ENCODE results near the gene FOXI1.

Gene FOXI1

DNA sequence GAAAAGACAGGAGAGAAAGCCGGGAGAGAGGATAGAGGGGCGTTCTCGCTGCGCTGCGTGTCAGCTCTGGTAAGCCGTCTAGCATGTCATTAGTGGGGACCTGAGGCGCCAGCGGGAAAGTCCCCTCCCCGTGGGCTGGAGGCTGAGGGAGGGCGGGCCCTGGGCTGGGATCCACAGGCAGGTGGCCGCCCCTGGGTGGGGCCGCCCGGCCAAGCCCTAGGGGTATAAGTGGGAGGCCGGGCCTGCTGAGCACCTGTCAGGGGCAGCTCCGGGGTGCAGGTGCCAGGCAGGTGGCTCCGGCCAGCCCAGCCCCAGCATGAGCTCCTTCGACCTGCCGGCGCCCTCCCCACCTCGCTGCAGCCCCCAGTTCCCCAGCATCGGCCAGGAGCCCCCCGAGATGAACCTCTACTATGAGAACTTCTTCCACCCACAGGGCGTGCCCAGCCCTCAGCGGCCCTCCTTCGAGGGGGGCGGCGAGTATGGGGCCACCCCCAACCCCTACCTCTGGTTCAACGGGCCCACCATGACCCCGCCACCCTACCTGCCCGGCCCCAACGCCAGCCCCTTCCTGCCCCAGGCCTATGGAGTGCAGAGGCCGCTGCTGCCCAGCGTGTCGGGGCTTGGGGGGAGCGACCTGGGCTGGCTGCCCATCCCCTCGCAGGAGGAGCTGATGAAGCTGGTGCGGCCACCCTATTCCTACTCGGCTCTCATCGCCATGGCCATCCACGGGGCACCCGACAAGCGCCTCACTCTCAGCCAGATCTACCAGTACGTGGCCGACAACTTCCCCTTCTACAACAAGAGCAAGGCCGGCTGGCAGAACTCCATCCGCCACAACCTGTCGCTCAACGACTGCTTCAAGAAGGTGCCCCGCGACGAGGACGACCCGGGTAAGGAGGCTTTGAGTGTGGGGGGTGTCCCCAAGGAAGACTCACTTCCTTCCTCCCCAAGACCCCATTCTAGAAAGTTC lies at the start of gene FOXI1:
Gene FOXI1, plus strand, starts transcription at position 256 of the 970 bp plus-strand sequence. Its CDS starts 61 bp downstream, at position 317.
- no peaks in the 10 kb centered on the region for H3K36me3 ChIP-seq (ENCODE audit: control insufficient read depth in 1 of 2, insufficient read depth in 2 of 2, low read length in 2 of 2)
- H3K9ac ChIP-seq (ENCODE audit: low read depth in 1 of 2, low read length in 2 of 2) = no peak within 1 kb of the TSS
- no peaks in the 10 kb centered on the region for H3K27me3 ChIP-seq (ENCODE audit: control insufficient read depth in 1 of 2, insufficient read depth in 2 of 2, low read length in 2 of 2)
- no peak within 1 kb of the TSS for H3K27ac ChIP-seq (ENCODE audit: low read depth, low read length)
- no peaks in the 10 kb centered on the region for H3K4me1 ChIP-seq (ENCODE audit: control insufficient read depth in 1 of 2, insufficient read depth in 2 of 2, low read length in 2 of 2)
- no peaks in the 10 kb centered on the region for H3K9me3 ChIP-seq (ENCODE audit: control insufficient read depth in 1 of 2, low read length in 2 of 2)
- H3K4me3 ChIP-seq (ENCODE audit: low read depth in 1 of 2, low read length in 2 of 2) = no peak within 1 kb of the TSS

DNA sequence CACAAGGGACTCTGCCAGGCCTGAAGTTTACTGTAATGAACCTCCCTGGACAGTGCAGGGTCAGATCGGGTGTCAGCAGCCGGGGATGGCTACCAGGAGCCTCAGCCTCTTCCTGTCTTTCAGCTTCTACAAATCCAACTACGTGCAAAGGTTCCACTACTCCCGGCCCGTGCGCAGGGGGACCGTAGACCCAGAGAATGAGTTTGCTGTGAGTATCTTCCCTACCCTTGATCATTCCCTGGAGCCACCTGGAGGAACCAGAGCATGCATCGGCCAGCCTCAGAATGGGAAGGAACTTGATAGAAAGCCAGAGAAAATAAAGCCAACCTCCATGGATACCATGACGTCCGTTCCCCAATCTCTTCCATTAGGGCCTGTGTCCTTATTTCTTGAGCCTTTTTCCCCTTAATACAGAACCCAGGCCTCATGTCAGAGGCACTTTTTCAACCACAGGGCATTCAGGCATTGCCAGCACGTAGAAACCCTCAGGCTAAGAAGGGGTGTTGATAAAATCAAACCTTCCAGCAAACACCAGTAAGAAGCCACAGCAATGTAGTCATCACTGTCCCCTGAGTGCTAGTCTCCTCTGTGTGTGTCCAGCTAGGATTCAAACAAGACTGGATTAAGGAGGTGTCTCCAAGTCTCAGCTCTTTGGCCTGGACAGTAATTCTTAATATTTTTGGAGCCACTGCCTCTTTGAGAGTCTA lies 49.0 kb upstream of the FOXI1 start:
- peaks cover 0 to 2% of the 10 kb centered on the region in 2 donors for H3K36me3 ChIP-seq (ENCODE audit: control insufficient read depth in 1 of 2, insufficient read depth in 2 of 2, low read length in 2 of 2)

DNA sequence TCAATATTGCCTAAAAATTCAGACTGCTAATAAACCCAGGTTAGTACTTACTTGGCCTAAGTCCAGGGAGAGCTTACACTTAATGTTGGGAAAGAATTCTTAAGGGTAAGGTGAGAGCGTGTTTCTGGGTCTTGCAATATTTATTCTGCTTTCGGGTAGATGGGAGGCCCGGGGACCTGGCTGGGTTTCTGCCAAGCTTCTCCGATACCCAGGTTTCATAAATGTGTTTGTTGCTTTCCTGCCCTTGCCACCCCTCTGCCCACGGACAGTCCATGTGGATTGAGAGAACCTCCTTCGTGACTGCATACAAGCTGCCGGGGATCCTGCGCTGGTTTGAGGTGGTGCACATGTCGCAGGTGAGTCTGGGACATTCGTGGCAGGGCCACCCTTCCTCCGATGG lies 48.4 kb upstream of the FOXI1 start:
- Histone ChIP-seq H3K4me1 (ENCODE audit: control insufficient read depth in 1 of 2, insufficient read depth in 2 of 2, low read length in 2 of 2) (no peaks in the 10 kb centered on the region), H3K27me3 (ENCODE audit: control insufficient read depth in 1 of 2, insufficient read depth in 2 of 2, low read length in 2 of 2) (no peaks in the 10 kb centered on the region), H3K27ac (ENCODE audit: low read depth, low read length) (no peak overlapping the region), H3K9ac (ENCODE audit: low read depth in 1 of 2, low read length in 2 of 2) (no peak overlapping the region), H3K4me3 (ENCODE audit: low read depth in 1 of 2, low read length in 2 of 2) (no peak overlapping the region), H3K36me3 (ENCODE audit: control insufficient read depth in 1 of 2, insufficient read depth in 2 of 2, low read length in 2 of 2) (peaks cover 0 to 2% of the 10 kb centered on the region in 2 donors), H3K9me3 (ENCODE audit: control insufficient read depth in 1 of 2, low read length in 2 of 2) (no peaks in the 10 kb centered on the region)

More for the DNA sequence above, 49.0 kb upstream of the FOXI1 start:
- H3K27ac ChIP-seq (ENCODE audit: low read depth, low read length) = no peak overlapping the region
- no peaks in the 10 kb centered on the region for H3K4me1 ChIP-seq (ENCODE audit: control insufficient read depth in 1 of 2, insufficient read depth in 2 of 2, low read length in 2 of 2)
- no peaks in the 10 kb centered on the region for H3K9me3 ChIP-seq (ENCODE audit: control insufficient read depth in 1 of 2, low read length in 2 of 2)
- no peak overlapping the region for H3K9ac ChIP-seq (ENCODE audit: low read depth in 1 of 2, low read length in 2 of 2)
- H3K4me3 ChIP-seq (ENCODE audit: low read depth in 1 of 2, low read length in 2 of 2) = no peak overlapping the region
- no peaks in the 10 kb centered on the region for H3K27me3 ChIP-seq (ENCODE audit: control insufficient read depth in 1 of 2, insufficient read depth in 2 of 2, low read length in 2 of 2)

DNA sequence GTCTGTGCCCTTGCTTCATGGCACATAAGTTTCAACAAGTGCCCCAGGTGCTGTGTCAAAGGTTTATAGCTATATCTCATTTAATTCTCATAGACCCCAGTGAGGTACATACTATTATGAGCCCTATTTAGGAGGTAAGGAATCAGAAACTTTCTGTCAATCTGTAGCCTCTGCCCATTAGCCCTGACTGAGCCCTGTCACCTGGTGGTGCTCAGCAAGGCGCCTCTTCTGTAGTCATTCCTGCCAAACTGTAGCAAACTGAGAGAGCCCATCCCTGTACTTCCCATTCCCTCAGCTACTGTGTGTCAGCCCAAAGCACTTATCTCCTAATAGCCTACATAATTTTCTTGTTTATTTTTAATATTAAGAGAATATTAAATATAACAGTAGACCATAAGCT lies 46.5 kb upstream of the FOXI1 start:
- peaks cover 0 to 2% of the 10 kb centered on the region in 2 donors for H3K36me3 ChIP-seq (ENCODE audit: control insufficient read depth in 1 of 2, insufficient read depth in 2 of 2, low read length in 2 of 2)

DNA sequence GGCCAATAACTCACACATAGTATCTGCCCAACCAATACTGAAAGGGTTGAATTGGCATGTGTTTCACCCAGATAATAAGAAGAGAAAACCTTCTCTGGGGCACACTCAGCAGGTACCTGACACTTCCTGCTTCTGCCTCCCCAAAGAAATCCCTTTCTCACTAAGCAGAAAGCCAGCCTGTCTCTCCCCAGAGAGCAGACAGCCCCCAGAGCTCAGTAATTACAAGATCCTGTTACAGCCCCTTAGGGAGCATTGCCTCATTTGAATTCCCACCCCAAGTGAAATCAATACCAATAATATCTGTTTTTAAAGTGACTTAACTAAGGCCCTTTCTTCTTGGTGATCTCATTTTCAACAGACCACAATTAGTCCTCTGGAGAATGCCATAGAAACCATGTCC lies 38.5 kb upstream of the FOXI1 start:
- H3K27ac ChIP-seq (ENCODE audit: low read depth, low read length) = no peak overlapping the region
- no peaks in the 10 kb centered on the region for H3K9me3 ChIP-seq (ENCODE audit: control insufficient read depth in 1 of 2, low read length in 2 of 2)
- no peaks in the 10 kb centered on the region for H3K4me1 ChIP-seq (ENCODE audit: control insufficient read depth in 1 of 2, insufficient read depth in 2 of 2, low read length in 2 of 2)
- H3K27me3 ChIP-seq (ENCODE audit: control insufficient read depth in 1 of 2, insufficient read depth in 2 of 2, low read length in 2 of 2) = no peaks in the 10 kb centered on the region
- H3K4me3 ChIP-seq (ENCODE audit: low read depth in 1 of 2, low read length in 2 of 2) = no peak overlapping the region
- peaks cover 0 to 13% of the 10 kb centered on the region in 2 donors for H3K36me3 ChIP-seq (ENCODE audit: control insufficient read depth in 1 of 2, insufficient read depth in 2 of 2, low read length in 2 of 2)
- no peak overlapping the region for H3K9ac ChIP-seq (ENCODE audit: low read depth in 1 of 2, low read length in 2 of 2)

More for the DNA sequence above, 46.5 kb upstream of the FOXI1 start:
- H3K27ac ChIP-seq (ENCODE audit: low read depth, low read length) = no peak overlapping the region
- no peak overlapping the region for H3K9ac ChIP-seq (ENCODE audit: low read depth in 1 of 2, low read length in 2 of 2)
- H3K27me3 ChIP-seq (ENCODE audit: control insufficient read depth in 1 of 2, insufficient read depth in 2 of 2, low read length in 2 of 2) = no peaks in the 10 kb centered on the region
- H3K4me1 ChIP-seq (ENCODE audit: control insufficient read depth in 1 of 2, insufficient read depth in 2 of 2, low read length in 2 of 2) = no peaks in the 10 kb centered on the region
- H3K4me3 ChIP-seq (ENCODE audit: low read depth in 1 of 2, low read length in 2 of 2) = no peak overlapping the region
- H3K9me3 ChIP-seq (ENCODE audit: control insufficient read depth in 1 of 2, low read length in 2 of 2) = no peaks in the 10 kb centered on the region

DNA sequence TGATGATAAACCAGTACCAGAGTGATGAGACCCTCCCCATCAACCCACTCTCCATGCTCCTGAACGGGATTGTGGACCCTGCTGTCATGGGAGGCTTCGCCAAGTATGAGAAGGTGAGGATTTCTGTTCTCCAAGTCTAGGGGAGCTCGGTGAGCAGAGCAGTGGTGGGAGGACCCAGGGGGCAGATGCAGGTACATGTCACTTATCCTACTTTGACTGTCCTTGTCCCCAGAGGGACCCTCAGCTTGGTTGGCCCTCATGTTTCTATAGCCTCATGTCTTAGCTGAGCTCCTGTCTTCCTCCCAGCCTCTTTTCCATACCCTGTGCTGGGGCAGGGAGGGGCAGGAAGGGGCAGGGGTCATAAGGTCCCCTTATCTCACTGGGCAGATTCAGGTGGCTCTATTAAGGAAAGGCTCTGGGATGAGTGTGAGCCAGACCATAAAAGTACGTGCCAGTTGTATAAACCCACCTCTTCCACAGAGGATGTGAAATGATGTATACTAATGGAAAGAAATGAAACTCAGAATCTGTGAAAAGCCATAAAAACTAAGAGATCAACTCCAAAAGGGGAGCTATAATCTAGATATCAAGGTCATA lies 38.0 kb upstream of the FOXI1 start:
- Histone ChIP-seq H3K36me3 (ENCODE audit: control insufficient read depth in 1 of 2, insufficient read depth in 2 of 2, low read length in 2 of 2) (peaks cover 0 to 13% of the 10 kb centered on the region in 2 donors), H3K27me3 (ENCODE audit: control insufficient read depth in 1 of 2, insufficient read depth in 2 of 2, low read length in 2 of 2) (no peaks in the 10 kb centered on the region), H3K4me3 (ENCODE audit: low read depth in 1 of 2, low read length in 2 of 2) (no peak overlapping the region), H3K9me3 (ENCODE audit: control insufficient read depth in 1 of 2, low read length in 2 of 2) (no peaks in the 10 kb centered on the region), H3K27ac (ENCODE audit: low read depth, low read length) (no peak overlapping the region), H3K9ac (ENCODE audit: low read depth in 1 of 2, low read length in 2 of 2) (no peak overlapping the region), H3K4me1 (ENCODE audit: control insufficient read depth in 1 of 2, insufficient read depth in 2 of 2, low read length in 2 of 2) (no peaks in the 10 kb centered on the region)

DNA sequence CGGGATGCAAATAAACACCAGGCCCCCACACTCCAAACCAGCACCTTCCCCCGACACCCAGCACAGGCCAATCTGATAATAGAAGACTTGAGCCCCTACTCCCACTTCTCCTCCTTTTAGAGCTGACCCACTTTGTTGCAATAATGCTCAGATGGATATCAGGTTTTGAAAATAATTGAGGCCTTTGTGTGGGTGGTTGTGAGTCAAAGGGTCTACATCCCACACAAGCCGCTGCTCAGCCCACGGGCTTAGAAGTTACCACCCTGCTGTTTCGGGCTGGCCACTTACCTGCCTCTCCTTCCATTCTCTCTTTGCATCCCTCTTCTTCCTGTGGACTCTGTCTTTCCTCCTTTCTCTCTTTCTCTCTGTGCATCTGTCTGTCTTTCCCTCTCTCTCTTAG lies 36.2 kb upstream of the FOXI1 start:
- Histone ChIP-seq H3K4me1 (ENCODE audit: control insufficient read depth in 1 of 2, insufficient read depth in 2 of 2, low read length in 2 of 2) (no peaks in the 10 kb centered on the region), H3K4me3 (ENCODE audit: low read depth in 1 of 2, low read length in 2 of 2) (no peak overlapping the region), H3K9me3 (ENCODE audit: control insufficient read depth in 1 of 2, low read length in 2 of 2) (no peaks in the 10 kb centered on the region), H3K27me3 (ENCODE audit: control insufficient read depth in 1 of 2, insufficient read depth in 2 of 2, low read length in 2 of 2) (no peaks in the 10 kb centered on the region), H3K9ac (ENCODE audit: low read depth in 1 of 2, low read length in 2 of 2) (no peak overlapping the region), H3K36me3 (ENCODE audit: control insufficient read depth in 1 of 2, insufficient read depth in 2 of 2, low read length in 2 of 2) (peaks cover 0 to 13% of the 10 kb centered on the region in 2 donors), H3K27ac (ENCODE audit: low read depth, low read length) (no peak overlapping the region)

DNA sequence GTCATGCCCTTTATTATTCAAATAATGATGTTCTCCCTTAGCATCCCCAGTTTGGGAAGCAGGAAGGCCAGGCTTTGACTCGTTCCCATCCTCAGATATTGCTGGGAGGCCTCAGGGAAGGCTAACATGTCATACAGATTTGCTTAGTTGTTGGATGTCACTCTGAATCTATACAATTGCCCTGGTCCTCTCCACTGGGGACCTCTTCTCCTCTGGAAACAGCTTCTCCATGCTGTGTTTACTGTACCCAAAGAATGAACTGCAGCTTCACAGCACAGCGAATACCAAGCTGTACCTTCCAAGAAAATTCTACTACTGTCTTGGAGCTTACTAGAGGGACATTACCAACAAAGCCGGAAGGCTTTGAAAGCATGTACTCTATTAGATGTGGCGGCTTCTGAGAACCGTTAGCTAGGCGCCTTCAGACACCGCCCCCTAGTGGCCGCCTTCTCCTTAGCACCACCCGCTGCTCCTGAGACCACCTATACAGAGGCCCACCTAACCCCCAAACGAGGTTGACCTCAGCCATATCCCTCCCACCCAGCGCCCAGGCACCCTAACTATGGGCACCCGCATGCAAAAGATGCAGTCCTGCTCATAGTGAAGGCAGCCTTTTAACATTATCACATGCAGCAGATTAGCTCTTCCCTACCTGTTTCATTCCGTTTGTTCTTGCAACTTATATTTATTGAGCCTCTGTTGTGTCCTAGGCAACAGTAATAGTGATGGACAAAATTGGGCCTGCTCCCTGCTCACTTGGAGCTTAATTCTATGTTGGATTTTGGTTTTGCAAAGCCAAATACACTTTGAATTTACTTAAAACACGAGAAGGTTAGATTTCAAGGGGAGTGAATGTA lies 34.9 kb upstream of the FOXI1 start:
- H3K4me3 ChIP-seq (ENCODE audit: low read depth in 1 of 2, low read length in 2 of 2) = no peak overlapping the region
- no peak overlapping the region for H3K27ac ChIP-seq (ENCODE audit: low read depth, low read length)
- H3K27me3 ChIP-seq (ENCODE audit: control insufficient read depth in 1 of 2, insufficient read depth in 2 of 2, low read length in 2 of 2) = no peaks in the 10 kb centered on the region
- H3K9ac ChIP-seq (ENCODE audit: low read depth in 1 of 2, low read length in 2 of 2) = no peak overlapping the region
- no peaks in the 10 kb centered on the region for H3K4me1 ChIP-seq (ENCODE audit: control insufficient read depth in 1 of 2, insufficient read depth in 2 of 2, low read length in 2 of 2)
- peaks cover 0 to 16% of the 10 kb centered on the region in 2 donors for H3K36me3 ChIP-seq (ENCODE audit: control insufficient read depth in 1 of 2, insufficient read depth in 2 of 2, low read length in 2 of 2)
- H3K9me3 ChIP-seq (ENCODE audit: control insufficient read depth in 1 of 2, low read length in 2 of 2) = no peaks in the 10 kb centered on the region

DNA sequence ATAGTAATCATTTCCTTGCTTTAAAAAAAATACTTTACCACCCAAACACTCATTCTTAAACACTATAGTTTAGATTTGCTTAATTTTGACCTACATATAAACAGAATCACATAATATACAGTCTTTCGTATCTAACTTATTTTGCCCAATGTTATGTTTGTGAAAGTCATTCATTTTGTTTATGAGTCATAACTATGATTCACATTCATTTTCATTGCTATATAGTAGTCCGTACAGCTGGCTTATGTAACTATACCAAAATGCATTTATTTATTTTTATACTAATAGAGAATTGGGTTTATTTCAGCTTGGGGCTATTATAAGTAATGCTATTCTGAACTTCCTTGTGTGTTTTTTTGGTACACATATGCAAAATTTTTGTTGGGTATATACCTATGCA lies 33.9 kb upstream of the FOXI1 start:
- Histone ChIP-seq H3K27ac (ENCODE audit: low read depth, low read length) (no peak overlapping the region), H3K9me3 (ENCODE audit: control insufficient read depth in 1 of 2, low read length in 2 of 2) (no peaks in the 10 kb centered on the region), H3K36me3 (ENCODE audit: control insufficient read depth in 1 of 2, insufficient read depth in 2 of 2, low read length in 2 of 2) (peaks cover 0 to 16% of the 10 kb centered on the region in 2 donors), H3K27me3 (ENCODE audit: control insufficient read depth in 1 of 2, insufficient read depth in 2 of 2, low read length in 2 of 2) (no peaks in the 10 kb centered on the region), H3K4me3 (ENCODE audit: low read depth in 1 of 2, low read length in 2 of 2) (no peak overlapping the region), H3K9ac (ENCODE audit: low read depth in 1 of 2, low read length in 2 of 2) (no peak overlapping the region), H3K4me1 (ENCODE audit: control insufficient read depth in 1 of 2, insufficient read depth in 2 of 2, low read length in 2 of 2) (no peaks in the 10 kb centered on the region)

Measured in duodenal mucosa (tissue), 2 donors.